Right ventricle myocardium inferior (tissue), 1 donor: ENCODE results near the gene HOXA9. TPM values are rescaled to one million over a fixed set of nuclear protein-coding genes. Genes with fewer than 3 reads are reported as not detected.

Source experiments
- ATAC-seq: fragments of 200-7000 bp; cut with Tn5 transposase; one replicate; pipeline ENCODE4 v1.9.1; 2020; ENCODE audit warnings: mild to moderate bottlenecking, moderate library complexity
- DNase-seq: peaks from one replicate; pipeline ENCODE4 v3.0.0; 2021; ENCODE audit errors: missing footprints
- intact Hi-C: fragments of 100-400 bp; cut with DNase I; formaldehyde crosslinking; loops from one replicate; pipeline ENCODE4 v1.11.0; 2022
- total RNA-seq: library from RNA; stranded (reverse); fragmentation: NEBNext Ultra II Directional; extraction: Animal tissue kit (Norgen Biotek cat#: 25700); gene quantifications from one replicate; pipeline ENCODE4 v1.2.1, GENCODE V29; 2021
- donor health status: DM: no; HTN: yes; CAD: no; lungs with severe emphysema.

The HOXA9 gene
- total RNA-seq, 1 donor from 2014 or later: not detected

- ATAC-seq: no peak
- no peak for DNase-seq
- intact Hi-C loops: no loop called here
These were observed 39.3 kb downstream of the HOXA9 start for GRCh38 chr7:27125986-27126394.

- DNase-seq: no peak
- ATAC-seq: no peak
- intact Hi-C loops: no loop called here
These were observed 40.2 kb downstream of the HOXA9 start for GRCh38 chr7:27124902-27125689.

- intact Hi-C loops: no loop called here
- DNase-seq (no peak), ATAC-seq (no peak)
These were observed 41.0 kb downstream of the HOXA9 start for GRCh38 chr7:27124096-27124901.

- intact Hi-C loops: no loop called here
- ATAC-seq (no peak), DNase-seq (no peak)
These were observed 41.8 kb downstream of the HOXA9 start for GRCh38 chr7:27123477-27124053.

GRCh38 chr7:27123007-27123476 lies 42.3 kb downstream of the HOXA9 start:
- no peak for DNase-seq
- no peak for ATAC-seq
- intact Hi-C loops: no loop called here

GRCh38 chr7:27122077-27122910 lies 43.0 kb downstream of the HOXA9 start:
- DNase-seq: no peak
- no peak for ATAC-seq
- intact Hi-C loops: no loop called here

GRCh38 chr7:27121684-27122076 lies 43.7 kb downstream of the HOXA9 start:
- DNase-seq (no peak), ATAC-seq (no peak)
- intact Hi-C loops: no loop called here

GRCh38 chr7:27119412-27119911 lies 45.9 kb downstream of the HOXA9 start:
- intact Hi-C loops: no loop called here
- DNase-seq (no peak), ATAC-seq (no peak)

GRCh38 chr7:27118580-27118979 lies 46.8 kb downstream of the HOXA9 start:
- no peak for ATAC-seq
- DNase-seq: no peak
- intact Hi-C loops: no loop called here

- DNase-seq: no peak
- intact Hi-C loops: no loop called here
- no peak for ATAC-seq
These were observed 47.3 kb downstream of the HOXA9 start for GRCh38 chr7:27117887-27118491.

GRCh38 chr7:27116962-27117886 lies 48.1 kb downstream of the HOXA9 start:
- no peak for DNase-seq
- intact Hi-C loops: no loop called here

GRCh38 chr7:27116031-27116961 lies 49.0 kb downstream of the HOXA9 start:
- intact Hi-C loops: no loop called here
- no peak for DNase-seq
- no peak for ATAC-seq

More at GRCh38 chr7:27116962-27117886, 48.1 kb downstream of the HOXA9 start:
- no peak for ATAC-seq

GRCh38 chr7:27115221-27116026 lies 49.9 kb downstream of the HOXA9 start:
- no peak for DNase-seq
- no peak for ATAC-seq
- intact Hi-C loops: no loop called here

- DNase-seq (no peak), ATAC-seq (no peak)
- intact Hi-C loops: no loop called here
These were observed 50.5 kb downstream of the HOXA9 start for GRCh38 chr7:27114881-27115220.

- DNase-seq (no peak), ATAC-seq (no peak)
- intact Hi-C loops: no loop called here
These were observed 51.2 kb downstream of the HOXA9 start for GRCh38 chr7:27113991-27114769.
